Stimulated activated CD4-positive, alpha-beta T cell treated with anti-CD3 and anti-CD28 coated beads, Interleukin-1b, Interleukin-23, amount 100 ng/mL, for 24 hours (primary cell): ENCODE measurements around the gene C11orf68.
"Not testable (repeated sequence)": the region's sequence is repeated elsewhere in the genome, so short reads cannot be mapped to it uniquely, and the experiment has no call there.

Experiments
- DNase-seq, 4 experiments: peaks; one replicate each; pipeline ENCODE4 v3.0.0-alpha.2; 2020; ENCODE audit warnings: low read depth in 4 of 4, low spot score in 1 of 4

The C11orf68 gene

GRCh38 chr11:65915101-65915820 is 3.6 kb downstream of the C11orf68 start:
- no peak for DNase-seq

DNA sequence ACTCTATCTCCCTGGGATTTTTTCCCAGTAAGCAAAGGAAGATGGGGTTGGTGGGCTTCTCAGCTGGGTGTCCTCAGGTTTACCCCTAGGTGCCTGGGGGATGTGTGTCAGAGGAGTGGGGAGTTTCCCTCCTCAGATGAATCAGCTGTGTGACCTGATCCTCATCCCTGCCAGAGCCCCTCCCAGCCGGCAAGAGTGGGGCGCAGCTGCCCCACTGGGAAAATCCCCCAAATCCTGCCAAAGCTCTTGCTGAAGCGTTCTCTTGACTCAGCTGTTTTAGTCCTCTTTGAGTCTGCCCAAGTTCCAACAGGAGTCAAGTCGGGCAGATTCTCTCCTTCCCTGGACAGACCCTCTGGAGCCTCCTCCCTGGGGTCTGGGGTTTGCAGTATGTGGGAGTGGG is 6.0 kb downstream of the C11orf68 start:
- no peak for DNase-seq

DNA sequence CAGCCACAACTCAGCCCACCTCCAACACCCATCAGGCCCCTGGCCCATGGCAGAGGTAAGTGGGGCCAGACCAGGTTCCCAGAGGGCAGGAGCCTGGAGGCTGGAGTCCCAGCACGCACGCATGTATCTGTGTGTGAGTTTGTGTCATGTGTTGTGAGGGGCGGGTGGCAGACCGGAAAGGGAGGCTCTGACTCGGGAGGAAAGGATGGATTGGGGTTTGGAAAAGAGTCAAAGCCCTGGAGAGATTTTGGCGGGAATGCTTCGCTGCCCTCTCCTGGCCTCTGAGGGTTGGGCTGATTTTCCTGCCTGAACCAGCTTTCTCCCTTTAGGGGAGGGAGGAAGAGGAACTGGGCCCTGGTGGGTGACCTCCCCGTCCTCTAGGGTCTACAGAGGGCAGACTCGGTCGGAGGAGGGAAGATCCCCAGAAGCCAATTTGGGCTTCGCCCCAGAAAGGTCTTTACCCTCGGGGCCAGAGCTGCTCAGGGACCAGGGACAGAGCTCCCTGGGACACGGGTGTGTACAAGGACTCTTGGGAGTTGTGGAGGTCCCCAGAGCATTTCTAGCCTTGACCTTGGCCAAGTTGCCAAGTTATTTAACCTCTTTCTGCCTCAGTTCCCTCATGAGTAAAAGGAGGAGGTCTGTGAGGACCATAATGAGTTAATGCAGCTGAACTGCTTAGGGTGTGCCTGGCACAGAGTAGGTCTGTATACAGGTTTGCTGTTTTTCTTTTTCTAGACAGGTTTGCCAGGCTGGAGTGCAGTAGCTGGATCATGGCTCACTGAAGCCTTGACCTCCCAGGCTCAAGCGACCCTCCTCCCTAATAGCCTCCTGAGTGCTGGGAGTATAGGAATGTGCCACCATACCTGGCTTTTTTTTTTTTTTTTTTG is 6.9 kb downstream of the C11orf68 start:
- DNase-seq: no peak

DNA sequence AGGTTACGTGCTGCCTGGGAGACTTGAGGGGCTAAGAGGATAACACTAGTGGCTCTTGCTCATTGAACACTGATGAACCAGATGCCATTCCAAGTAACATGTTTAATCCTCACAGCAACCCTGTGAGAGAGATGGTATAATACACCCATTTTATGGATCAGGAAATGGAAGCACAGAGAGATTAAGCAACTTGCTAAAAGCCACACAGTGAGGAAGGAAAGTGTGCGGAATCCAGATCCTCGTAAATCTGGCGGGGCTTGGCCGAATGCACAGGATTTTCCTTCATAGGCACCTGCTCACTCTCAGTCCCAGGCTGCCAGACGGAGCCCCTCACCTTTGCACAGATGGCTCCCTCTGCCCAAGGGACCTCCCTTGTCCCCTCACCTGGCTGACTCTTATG is 11.0 kb downstream of the C11orf68 start:
- no peak for DNase-seq

- no peak for DNase-seq
Measured at GRCh38 chr11:65906602-65907001, 12.3 kb downstream of the C11orf68 start.

- no peak for DNase-seq
Measured at GRCh38 chr11:65903715-65904114, 15.1 kb downstream of the C11orf68 start.

GRCh38 chr11:65903068-65903481 is 15.8 kb downstream of the C11orf68 start:
- no peak for DNase-seq

DNA sequence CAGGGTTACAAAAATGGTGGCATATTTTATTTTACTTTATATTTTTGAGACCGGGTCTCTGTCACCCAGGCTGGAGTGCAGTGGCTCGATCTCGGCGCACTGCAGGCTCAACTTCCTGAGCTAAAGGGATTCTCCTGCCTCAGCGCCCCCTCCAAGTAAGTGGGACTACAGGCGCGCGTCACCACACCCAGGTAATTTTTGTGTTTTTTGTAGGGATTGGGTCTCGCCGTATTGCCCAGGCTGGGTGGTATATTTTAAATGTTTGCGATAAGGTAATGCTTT is 18.0 kb downstream of the C11orf68 start:
- no peak for DNase-seq

- DNase-seq: peak; percentile 79 to 95 (median 84)
Measured at GRCh38 chr11:65900125-65900898, 18.6 kb downstream of the C11orf68 start, which contains the start of gene FOSL1. FOSL1 (minus strand) TSS chr11:65900388; CDS start chr11:65900339, 49 bp downstream.

- peak in 3 of 4 experiments; percentile 58 to 78 (median 67) for DNase-seq
Measured at GRCh38 chr11:65899356-65900124, 19.3 kb downstream of the C11orf68 start.

- no peak for DNase-seq
Measured at GRCh38 chr11:65898656-65899355, 20.1 kb downstream of the C11orf68 start.

DNA sequence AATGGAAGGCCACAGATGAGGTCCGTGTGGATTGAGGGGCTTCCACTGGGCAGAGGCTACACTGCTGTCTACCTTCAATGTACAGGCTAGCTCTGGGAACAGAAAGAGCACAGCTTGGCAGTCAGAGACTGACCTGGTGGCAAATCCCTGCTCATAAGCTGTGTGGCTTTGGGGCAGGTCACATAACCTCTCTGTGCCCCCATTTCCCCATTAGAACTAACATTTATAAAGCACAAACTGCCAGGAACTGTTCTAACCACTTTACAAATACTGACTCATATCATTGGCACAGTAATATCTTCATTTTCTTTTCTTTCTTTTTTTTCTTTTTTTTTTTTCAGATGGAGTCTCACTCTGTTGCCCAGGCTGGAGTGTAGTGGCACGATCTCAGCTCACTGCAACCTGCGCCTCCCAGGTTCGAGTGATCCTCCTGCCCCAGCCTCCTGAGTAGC is 21.8 kb downstream of the C11orf68 start:
- no peak for DNase-seq

DNA sequence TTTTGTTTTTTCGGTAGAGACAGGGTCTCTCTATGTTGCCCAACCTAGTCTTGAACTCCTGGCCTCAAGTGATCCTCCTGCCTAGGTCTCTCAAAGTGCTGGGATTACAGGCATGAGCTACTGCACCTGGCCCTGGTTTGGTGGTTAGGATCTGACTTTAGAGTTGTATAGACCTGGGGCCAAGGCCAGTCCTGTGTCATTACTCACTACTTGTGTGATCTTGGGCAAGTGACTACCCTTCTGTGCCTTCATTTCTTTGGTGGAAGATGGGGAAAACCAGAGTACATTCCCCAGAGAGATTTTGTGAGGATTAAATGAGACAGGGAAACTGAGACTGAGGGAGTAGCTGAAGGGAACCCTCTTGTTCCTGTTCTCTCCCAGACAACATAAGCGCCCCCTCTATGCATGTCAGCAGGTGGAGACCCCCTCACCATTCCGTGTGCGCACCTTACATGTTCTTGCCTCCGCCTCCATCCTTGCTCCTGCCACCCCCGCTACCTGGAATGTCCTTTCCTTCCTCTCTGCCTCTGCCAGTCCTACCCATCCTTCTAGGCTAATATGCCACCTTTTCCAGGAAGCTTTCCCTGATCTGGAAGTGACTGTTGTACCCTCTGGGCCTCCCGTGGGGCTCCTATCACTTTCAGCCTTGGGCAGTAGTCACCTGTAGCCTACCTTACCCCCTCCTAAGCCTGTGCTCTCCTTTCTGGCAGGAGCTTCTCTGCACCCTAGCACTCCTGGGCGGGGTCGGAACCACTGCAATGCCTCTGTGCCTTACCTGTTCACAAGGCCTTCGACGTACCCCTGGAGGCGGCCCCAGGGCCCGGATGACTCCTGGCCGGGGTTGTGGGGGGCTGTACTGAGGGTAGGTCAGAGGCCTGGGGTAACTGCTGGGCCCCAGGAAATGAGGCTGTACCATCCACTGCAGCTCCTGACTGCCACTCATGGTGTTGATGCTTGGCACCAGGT is 22.5 kb downstream of the C11orf68 start:
- no peak for DNase-seq

DNA sequence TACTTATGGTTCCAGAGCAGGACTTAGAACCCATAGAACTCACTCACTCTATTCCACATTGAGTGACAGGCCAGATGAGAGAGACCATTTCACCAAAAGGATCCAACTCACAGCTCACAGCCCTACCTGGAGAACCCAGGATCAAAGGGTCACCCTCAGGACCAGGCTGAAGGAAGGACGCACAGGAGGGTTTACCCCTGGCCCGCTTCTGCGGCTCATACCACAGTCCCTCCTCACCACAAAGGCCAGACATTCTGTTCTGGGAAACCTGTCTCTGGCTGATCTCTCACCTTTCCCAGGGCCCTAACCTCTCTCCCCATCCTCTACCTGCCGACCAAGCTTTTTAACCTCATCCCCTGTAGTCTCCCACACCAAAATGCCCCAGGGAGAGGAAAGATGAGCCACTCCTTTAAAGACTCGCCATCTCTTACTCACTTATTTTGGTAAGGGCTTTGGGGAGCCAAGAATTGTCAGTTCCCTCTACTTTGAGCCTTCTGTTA is 23.3 kb downstream of the C11orf68 start:
- DNase-seq: no peak

GRCh38 chr11:65894034-65894591 is 24.7 kb downstream of the C11orf68 start:
- DNase-seq: no peak

DNA sequence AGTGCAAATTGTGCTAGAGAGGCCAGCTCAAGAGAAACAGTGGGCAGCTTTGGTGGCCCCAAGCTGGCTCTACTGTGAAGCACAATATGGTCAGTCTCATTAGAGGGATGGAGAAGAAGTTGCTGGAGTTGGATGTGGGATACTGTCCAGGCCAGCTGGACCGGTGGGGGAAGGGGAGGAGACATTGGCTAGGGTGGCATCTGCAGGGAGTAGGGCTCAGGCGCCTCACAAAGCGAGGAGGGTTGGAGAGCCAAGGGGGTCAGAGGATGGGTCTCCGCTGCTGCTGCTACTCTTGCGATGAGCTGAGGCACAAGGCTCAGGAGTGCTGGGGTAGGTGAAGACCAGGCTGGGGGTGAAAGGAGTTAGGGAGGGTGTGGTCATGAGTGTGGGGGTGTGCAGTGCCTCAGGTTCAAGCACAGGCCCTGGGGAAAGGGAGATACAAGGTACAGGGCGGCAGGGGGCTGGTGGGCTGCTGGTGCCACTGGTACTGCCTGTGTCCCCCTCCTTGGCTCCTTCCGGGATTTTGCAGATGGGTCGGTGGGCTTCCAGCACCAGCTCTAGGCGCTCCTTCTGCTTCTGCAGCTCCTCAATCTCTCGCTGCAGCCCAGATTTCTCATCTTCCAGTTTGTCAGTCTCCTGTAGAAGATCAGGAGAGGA is 26.1 kb downstream of the C11orf68 start:
- no peak for DNase-seq

DNA sequence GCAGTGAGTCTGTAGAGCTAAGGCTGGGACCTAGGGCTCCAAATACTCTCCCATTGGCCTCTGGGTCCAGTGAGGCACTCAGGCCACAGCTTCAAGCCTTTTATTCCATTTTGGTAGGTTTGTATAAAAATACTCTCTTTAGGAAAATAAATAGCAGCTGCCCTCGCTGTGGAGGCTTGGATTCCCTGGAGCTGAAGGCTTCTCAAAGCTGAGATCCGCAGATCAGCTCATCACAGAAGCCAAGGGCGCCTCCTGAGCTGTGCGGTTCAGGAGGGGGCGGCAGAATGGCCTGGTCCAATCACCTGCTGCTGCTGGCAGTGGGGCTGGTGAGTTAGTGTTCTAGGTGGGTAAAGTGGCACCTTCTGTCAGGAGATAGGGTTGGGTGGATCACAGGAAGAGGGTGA is 26.7 kb downstream of the C11orf68 start:
- not testable (repeated sequence) for DNase-seq
